Osteocyte (in vitro differentiated cells): ENCODE measurements around the gene RARS1. TPM values are rescaled to one million over a fixed set of nuclear protein-coding genes. Genes with fewer than 3 reads are reported as not detected.
A peak's percentile ranks its signal among the peaks of the same experiment; 100 is the strongest.

Experiments
- DNase-seq: peaks from one replicate; pipeline ENCODE4 v3.0.0; 2021; ENCODE audit warnings: mixed read lengths; ENCODE audit not compliant: unreplicated experiment; ENCODE audit errors: extremely low spot score
- H3K27ac Mint-ChIP-seq: one replicate; pipeline ENCODE4 v1.8.0; 2021; ENCODE audit warnings: mild to moderate bottlenecking, mixed read lengths; ENCODE audit not compliant: unreplicated experiment
- H3K27me3 Mint-ChIP-seq: one replicate; pipeline ENCODE4 v1.8.0; 2021; ENCODE audit warnings: mixed read lengths; ENCODE audit not compliant: unreplicated experiment
- H3K36me3 Mint-ChIP-seq: one replicate; pipeline ENCODE4 v1.8.0; 2021; ENCODE audit warnings: mixed read lengths; ENCODE audit not compliant: unreplicated experiment
- H3K4me1 Mint-ChIP-seq: one replicate; pipeline ENCODE4 v1.8.0; 2021; ENCODE audit warnings: mixed read lengths; ENCODE audit not compliant: unreplicated experiment
- H3K4me3 Mint-ChIP-seq: one replicate; pipeline ENCODE4 v1.8.0; 2021; ENCODE audit warnings: mild to moderate bottlenecking, moderate library complexity, mixed read lengths; ENCODE audit not compliant: unreplicated experiment
- H3K9me3 Mint-ChIP-seq: one replicate; pipeline ENCODE4 v1.8.0; 2021; ENCODE audit warnings: mixed read lengths; ENCODE audit not compliant: unreplicated experiment
- CTCF ChIP-seq: fragments of 200-600 bp; sonication (generic); IDR thresholded peaks from 2 replicates; pipeline ENCODE4 v1.5.0; 2021; ENCODE audit warnings: antibody characterized with exemption, mild to moderate bottlenecking, moderate library complexity
- total RNA-seq: library from RNA; stranded (reverse); gene quantifications from 2 replicates; pipeline ENCODE4 v1.2.1, GENCODE V29; 2021

Gene RARS1
- total RNA-seq, 1 donor from 2014 or later = 82.7 TPM

- no peaks in the 10 kb centered on the region for H3K27me3 Mint-ChIP-seq
- H3K36me3 Mint-ChIP-seq = no peaks in the 10 kb centered on the region
- H3K27ac Mint-ChIP-seq = no peak overlapping the region
- TF ChIP-seq CTCF = no peak
- DNase-seq = no peak
- peaks cover 18% of the 10 kb centered on the region for H3K4me1 Mint-ChIP-seq
- no peak overlapping the region for H3K4me3 Mint-ChIP-seq
- no peaks in the 10 kb centered on the region for H3K9me3 Mint-ChIP-seq
Observed at GRCh38 chr5:168474319-168474718, 12.0 kb upstream of the RARS1 start.

GRCh38 chr5:168477060-168477459 is 9.2 kb upstream of the RARS1 start:
- no peaks in the 10 kb centered on the region for H3K27me3 Mint-ChIP-seq
- no peak overlapping the region for H3K4me3 Mint-ChIP-seq
- no peak for TF ChIP-seq CTCF
- no peaks in the 10 kb centered on the region for H3K36me3 Mint-ChIP-seq
- DNase-seq = no peak
- no peak overlapping the region for H3K27ac Mint-ChIP-seq
- H3K9me3 Mint-ChIP-seq = no peaks in the 10 kb centered on the region
- H3K4me1 Mint-ChIP-seq = peaks cover 11% of the 10 kb centered on the region

- no peak for TF ChIP-seq CTCF
- Mint-ChIP-seq H3K27ac (no peak overlapping the region), H3K36me3 (no peaks in the 10 kb centered on the region), H3K9me3 (no peaks in the 10 kb centered on the region), H3K4me1 (no peaks in the 10 kb centered on the region), H3K27me3 (peaks cover 3% of the 10 kb centered on the region), H3K4me3 (no peak overlapping the region)
- DNase-seq = no peak
Observed at GRCh38 chr5:168479166-168479565, 7.1 kb upstream of the RARS1 start.

- H3K27me3 Mint-ChIP-seq = peaks cover 3% of the 10 kb centered on the region
- TF ChIP-seq CTCF = no peak
- peaks cover 4% of the 10 kb centered on the region for H3K4me1 Mint-ChIP-seq
- H3K4me3 Mint-ChIP-seq = no peak overlapping the region
- no peaks in the 10 kb centered on the region for H3K9me3 Mint-ChIP-seq
- DNase-seq = peak; percentile 19
- no peaks in the 10 kb centered on the region for H3K36me3 Mint-ChIP-seq
- no peak overlapping the region for H3K27ac Mint-ChIP-seq
Observed at GRCh38 chr5:168480601-168481000, 5.7 kb upstream of the RARS1 start.

- H3K4me3 Mint-ChIP-seq = no peak overlapping the region
- no peaks in the 10 kb centered on the region for H3K9me3 Mint-ChIP-seq
- no peak overlapping the region for H3K27ac Mint-ChIP-seq
- peaks cover 3% of the 10 kb centered on the region for H3K27me3 Mint-ChIP-seq
- no peak for DNase-seq
- peaks cover 10% of the 10 kb centered on the region for H3K4me1 Mint-ChIP-seq
- TF ChIP-seq CTCF = no peak
- peaks cover under 1% of the 10 kb centered on the region for H3K36me3 Mint-ChIP-seq
Observed at GRCh38 chr5:168481330-168481788, 4.9 kb upstream of the RARS1 start.
